Measurements from ENCODE around the gene MED26. TPM values are rescaled to one million over a fixed set of nuclear protein-coding genes. Genes with fewer than 3 reads are reported as not detected.

Gene MED26
- total and polyA plus RNA-seq, 10 of the 15 experiments (the other 5 are each of a cell fraction or from before 2014, with no cell fraction given): 1.1 to 21.4 (median 9.7) TPM

- CTCF ChIA-PET: no interaction called here
Measured at GRCh38 chr19:16595097-16595496, 32.9 kb downstream of the MED26 start.

More at GRCh38 chr19:16595097-16595496, 32.9 kb downstream of the MED26 start:
- Histone ChIP-seq H4K20me1 (ENCODE audit: control insufficient read depth, insufficient read depth) (peaks cover 6% of the 10 kb centered on the region), H3K4me2 (ENCODE audit: control insufficient read depth, insufficient read depth) (peak overlapping the region; percentile 90), H2AFZ (ENCODE audit: control insufficient read depth, low read depth, low read length) (no peak overlapping the region), H3K9ac (ENCODE audit: control insufficient read depth, insufficient read depth, low read length) (0 out of 2 replicates have a peak overlapping the region, but pooled peaks have one; percentile 11), H3K36me3 (ENCODE audit: control insufficient read depth in 2 of 2, insufficient read depth in 2 of 2, low read length in 1 of 2) (peaks cover 0 to 4% of the 10 kb centered on the region in 2 experiments; a peak in 3 of 4 replicates), H3K4me3 (peak overlapping the region; percentile 51; the same call in 1 of the 2 replicates), H3K27me3 (replicated peaks in 1 of 2; ENCODE audit: control insufficient read depth in 2 of 2, insufficient read depth in 2 of 2, low read length in 1 of 2) (no peaks in the 10 kb centered on the region), H3K79me2 (ENCODE audit: control insufficient read depth, insufficient read depth, low read length) (peaks cover 91% of the 10 kb centered on the region), H3K9me3 (replicated peaks; ENCODE audit: control insufficient read depth, insufficient read depth, low read length) (no peaks in the 10 kb centered on the region), H3K4me1 (ENCODE audit: control insufficient read depth, insufficient read depth, low read length) (peaks cover 60% of the 10 kb centered on the region), H3K27ac (ENCODE audit: control insufficient read depth, insufficient read depth) (peak overlapping the region; percentile 85)
- intact Hi-C loops (cut with micrococcal nuclease; ENCODE audit: unreplicated experiment) (no loop called here), in situ Hi-C loops (cut with MboI) (loop anchor here (25.0 kb wide), 1 partner anchor 2008 kb away; the partner anchor contains the start of gene CLEC17A)
- RAD21 ChIA-PET (ENCODE audit: unreplicated experiment): interaction anchor here (1.1 to 1.3 kb wide), 2 partner anchors 11 to 29 kb away, joined by 4 read pairs; no protein-coding TSS in a partner anchor
- TF ChIP-seq HDGF (IDR thresholded peaks at IDR 0.05) (peak; percentile 18; the same call in 1 of the 2 replicates), BHLHE40 (IDR thresholded peaks at IDR 0.05; ENCODE audit: borderline replicate concordance in 1 of 2, low read depth in 2 of 2, low read length in 1 of 2) (peak; percentile 72 to 86; a peak in 3 of 4 replicates), ZZZ3 (IDR thresholded peaks at IDR 0.05; ENCODE audit: control insufficient read depth, insufficient read length, low read depth) (no peak), ZNF687 (IDR thresholded peaks at IDR 0.05) (0 out of 2 replicates have a peak, but pooled peaks have one; percentile 2), SMARCA5 (IDR thresholded peaks at IDR 0.05) (0 out of 2 replicates have a peak, but pooled peaks have one; percentile 18), NBN (IDR thresholded peaks at IDR 0.05) (0 out of 2 replicates have a peak, but pooled peaks have one; percentile 26), MTA3 (IDR thresholded peaks at IDR 0.05; ENCODE audit: borderline replicate concordance, low read length) (no peak)
- no TSS peak for BruUV-seq (replicated peaks)
- 28% methylated on average over 8 of the region's 8 CpGs for WGBS (ENCODE audit: insufficient coverage, insufficient replicate concordance, low lambda C conversion rate, missing lambda C conversion rate)
- ATAC-seq (peak; percentile 10), FAIRE-seq (peak; percentile 7), DNase-seq (ENCODE audit: low read depth, low spot score) (no peak)
- POLR2A ChIA-PET: interaction anchor here (0.9 to 13.1 kb wide), 4 partner anchors 11 to 31 kb away, joined by 3 to 220 read pairs (median 7); partner anchors contain the start of gene MED26
- SMC1A ChIA-PET (ENCODE audit: uncharacterized antibody, unreplicated experiment): interaction anchor here (0.9 to 2.2 kb wide), 6 partner anchors 11 to 672 kb away, joined by 3 to 6 read pairs (median 3); no protein-coding TSS in a partner anchor

Measured in GM12878 (cell line).